HepG2 (cell line): ENCODE data around the gene ITGB7. TPM values are rescaled to one million over a fixed set of nuclear protein-coding genes. Genes with fewer than 3 reads are reported as not detected.

Source experiments
- GTF3A ChIP-seq: sonication (generic); formaldehyde crosslinking; conservative IDR thresholded peaks from 2 replicates; pipeline ENCODE4 v1.4.0; 2020; ENCODE audit warnings: mild to moderate bottlenecking, missing genetic modification reagents
- HCFC1 ChIP-seq: fragments of 150-350 bp; IDR thresholded peaks from 2 replicates; pipeline ENCODE4 v1.6.1; 2014; ENCODE audit warnings: low read depth, low read length
- JUN ChIP-seq: sonication (generic); formaldehyde crosslinking; IDR thresholded peaks from 2 replicates; pipeline ENCODE4 v1.4.0; 2020; ENCODE audit warnings: mild to moderate bottlenecking, missing genetic modification reagents
- JUND ChIP-seq: sonication (generic); formaldehyde crosslinking; IDR thresholded peaks from 2 replicates; pipeline ENCODE4 v1.8.0; 2022; ENCODE audit warnings: mild to moderate bottlenecking, missing genetic modification reagents
- KMT2B ChIP-seq: IDR thresholded peaks from 2 replicates; pipeline ENCODE4 v1.6.1; 2016; ENCODE audit warnings: missing genetic modification reagents, missing compliant biosample characterization
- MYNN ChIP-seq: sonication (generic); formaldehyde crosslinking; IDR thresholded peaks from 2 replicates; pipeline ENCODE4 v1.4.0; 2020; ENCODE audit warnings: mild to moderate bottlenecking, low read depth, missing genetic modification reagents
- NFE2L1 ChIP-seq: sonication (generic); formaldehyde crosslinking; IDR thresholded peaks from 2 replicates; pipeline ENCODE4 v1.4.0; 2020; ENCODE audit warnings: missing genetic modification reagents, mild to moderate bottlenecking, borderline replicate concordance
- PCBP2 ChIP-seq: fragments of 200-400 bp; formaldehyde crosslinking; optimal IDR thresholded peaks from 2 replicates; pipeline ENCODE3; 2018; ENCODE audit warnings: low read length, low read depth; ENCODE audit not compliant: poor library complexity, severe bottlenecking
- SP2 ChIP-seq: sonication (generic); formaldehyde crosslinking; IDR thresholded peaks from 2 replicates; pipeline ENCODE4 v1.5.1; 2020; ENCODE audit warnings: mild to moderate bottlenecking, missing genetic modification reagents
- TAF1 ChIP-seq: sonication (generic); formaldehyde crosslinking; IDR thresholded peaks from 2 replicates; pipeline ENCODE4 v1.4.0; 2020; ENCODE audit warnings: missing genetic modification reagents
- TEAD3 ChIP-seq: optimal IDR thresholded peaks from 2 replicates; pipeline ENCODE3; 2016; ENCODE audit warnings: borderline replicate concordance
- WIZ ChIP-seq: sonication (generic); formaldehyde crosslinking; IDR thresholded peaks from 2 replicates; pipeline ENCODE4 v1.5.1; 2020; ENCODE audit warnings: mild to moderate bottlenecking, missing genetic modification reagents
- ZBTB7A ChIP-seq: sonication (generic); formaldehyde crosslinking; IDR thresholded peaks from 2 replicates; pipeline ENCODE4 v1.8.0; 2022; ENCODE audit warnings: mild to moderate bottlenecking, missing genetic modification reagents
- ZBTB8A ChIP-seq: sonication (generic); formaldehyde crosslinking; IDR thresholded peaks from 2 replicates; pipeline ENCODE4 v1.4.0; 2020; ENCODE audit warnings: mild to moderate bottlenecking, low read depth, missing genetic modification reagents, borderline replicate concordance
- ZNF20 ChIP-seq: sonication (generic); formaldehyde crosslinking; IDR thresholded peaks from 2 replicates; pipeline ENCODE4 v1.4.0; 2020; ENCODE audit warnings: mild to moderate bottlenecking, moderate library complexity, missing genetic modification reagents
- ZNF468 ChIP-seq: sonication (generic); formaldehyde crosslinking; IDR thresholded peaks from 2 replicates; pipeline ENCODE4 v1.8.0; 2022; ENCODE audit warnings: mild to moderate bottlenecking, moderate library complexity, missing genetic modification reagents
- ZNF616 ChIP-seq: sonication (generic); formaldehyde crosslinking; IDR thresholded peaks from 2 replicates; pipeline ENCODE4 v1.5.0; 2020; ENCODE audit warnings: low read depth, mild to moderate bottlenecking, missing genetic modification reagents
- polyA plus RNA-seq, 8 experiments: library from polyadenylated mRNA; depleted of rRNA in 3 of 8; stranded (reverse) in 7 of 8; unstranded in 1 of 8; fragments of >200 nt; fragmentation: Illumina TruSeq in 4 of 8; extraction: Trizol in 4 of 8; gene quantifications; 2 replicates each; pipeline versions ENCODE4 v1.2.1 to v1.2.3, GENCODE V29; 2011 to 2016; ENCODE audit warnings: low read depth in 4 of 8, missing spikeins in 1 of 8, mixed read lengths in 1 of 8; ENCODE audit not compliant: insufficient read depth in 1 of 8
- total RNA-seq, 5 experiments: library from RNA; depleted of rRNA; stranded (reverse); fragments of >200 nt; fragmentation: Illumina TruSeq; extraction: Trizol; gene quantifications; 2 replicates each; pipeline ENCODE4 v1.2.3, GENCODE V29; 2016; ENCODE audit warnings: low read depth in 1 of 5
- TF ChIP-seq, protein P1 (sequence below): sonication (generic); formaldehyde crosslinking; IDR thresholded peaks from 2 replicates; pipeline ENCODE4 v1.8.0; 2022; ENCODE audit warnings: missing genetic modification reagents, mild to moderate bottlenecking, borderline replicate concordance
- TF ChIP-seq, protein P2 (sequence below): sonication (generic); formaldehyde crosslinking; IDR thresholded peaks from 2 replicates; pipeline ENCODE4 v1.5.0; 2020; ENCODE audit warnings: missing genetic modification reagents, mild to moderate bottlenecking, borderline replicate concordance
- TF ChIP-seq, protein P3 (sequence below): sonication (generic); formaldehyde crosslinking; IDR thresholded peaks from 2 replicates; pipeline ENCODE4 v1.5.1; 2020; ENCODE audit warnings: missing genetic modification reagents, mild to moderate bottlenecking, borderline replicate concordance
- TF ChIP-seq, protein P4 (sequence below): sonication (generic); formaldehyde crosslinking; IDR thresholded peaks from 2 replicates; pipeline ENCODE4 v1.8.0; 2022; ENCODE audit warnings: mild to moderate bottlenecking, missing genetic modification reagents; ENCODE audit not compliant: insufficient replicate concordance

Gene ITGB7
- total and polyA plus RNA-seq, 2 of the 13 experiments (the other 11 are each of a cell fraction or from before 2014, with no cell fraction given): 0.16 to 0.18 TPM

DNA sequence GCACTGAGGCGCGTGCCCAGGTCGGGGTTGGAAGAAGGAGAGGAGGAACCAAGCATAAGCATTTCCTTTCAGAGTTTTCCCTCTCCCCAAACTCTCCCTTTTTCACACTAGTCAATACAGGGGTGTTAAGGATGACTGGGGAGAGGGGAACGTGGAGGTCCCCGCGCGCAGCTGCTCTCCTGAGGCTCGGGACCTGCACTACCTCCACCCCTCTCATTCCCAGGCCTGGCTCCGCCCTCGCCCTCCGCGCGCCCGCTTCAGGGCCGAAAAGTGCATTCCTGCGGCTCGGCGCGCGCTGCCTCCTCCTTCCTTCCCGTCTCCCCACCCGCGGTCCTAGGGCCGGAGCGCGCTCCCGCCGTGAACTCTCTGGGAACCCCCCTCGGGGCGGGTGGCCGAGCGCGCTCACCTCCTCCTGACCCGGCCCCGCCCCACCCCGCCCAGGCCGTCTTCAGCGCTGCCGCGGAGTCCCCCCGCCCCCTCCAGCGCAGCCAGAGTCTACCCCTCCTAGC lies 13.7 kb upstream of the ITGB7 start (continued):
- no peak for TF ChIP-seq ZNF616 (CRISPR knock-in tag)
- no peak for TF ChIP-seq GTF3A
- TF ChIP-seq TEAD3 (CRISPR knock-in tag): peak; percentile 95
- TF ChIP-seq JUN (CRISPR knock-in tag): no peak
- TF ChIP-seq MYNN: no peak
- TF ChIP-seq NFE2L1: no peak
- TF ChIP-seq, protein P1, sequence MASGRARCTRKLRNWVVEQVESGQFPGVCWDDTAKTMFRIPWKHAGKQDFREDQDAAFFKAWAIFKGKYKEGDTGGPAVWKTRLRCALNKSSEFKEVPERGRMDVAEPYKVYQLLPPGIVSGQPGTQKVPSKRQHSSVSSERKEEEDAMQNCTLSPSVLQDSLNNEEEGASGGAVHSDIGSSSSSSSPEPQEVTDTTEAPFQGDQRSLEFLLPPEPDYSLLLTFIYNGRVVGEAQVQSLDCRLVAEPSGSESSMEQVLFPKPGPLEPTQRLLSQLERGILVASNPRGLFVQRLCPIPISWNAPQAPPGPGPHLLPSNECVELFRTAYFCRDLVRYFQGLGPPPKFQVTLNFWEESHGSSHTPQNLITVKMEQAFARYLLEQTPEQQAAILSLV (CRISPR knock-in tag): no peak
- no peak for TF ChIP-seq WIZ (CRISPR knock-in tag)
- no peak for TF ChIP-seq HCFC1
- TF ChIP-seq SP2 (CRISPR knock-in tag): no peak
- no peak for TF ChIP-seq ZNF468 (CRISPR knock-in tag)
- peak; percentile 98 for TF ChIP-seq ZNF20 (CRISPR knock-in tag)
- TF ChIP-seq ZBTB8A (CRISPR knock-in tag): no peak
- no peak for TF ChIP-seq ZBTB7A (CRISPR knock-in tag)
- no peak for TF ChIP-seq JUND (CRISPR knock-in tag)
- TF ChIP-seq TAF1: 0 out of 2 replicates have a peak, but pooled peaks have one; percentile 16
- TF ChIP-seq PCBP2: no peak
- TF ChIP-seq, protein P2, sequence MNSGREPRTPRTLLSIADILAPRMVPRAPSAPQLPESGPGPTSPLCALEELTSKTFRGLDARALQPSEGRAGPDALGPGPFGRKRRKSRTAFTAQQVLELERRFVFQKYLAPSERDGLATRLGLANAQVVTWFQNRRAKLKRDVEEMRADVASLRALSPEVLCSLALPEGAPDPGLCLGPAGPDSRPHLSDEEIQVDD (CRISPR knock-in tag): no peak
- TF ChIP-seq, protein P3, sequence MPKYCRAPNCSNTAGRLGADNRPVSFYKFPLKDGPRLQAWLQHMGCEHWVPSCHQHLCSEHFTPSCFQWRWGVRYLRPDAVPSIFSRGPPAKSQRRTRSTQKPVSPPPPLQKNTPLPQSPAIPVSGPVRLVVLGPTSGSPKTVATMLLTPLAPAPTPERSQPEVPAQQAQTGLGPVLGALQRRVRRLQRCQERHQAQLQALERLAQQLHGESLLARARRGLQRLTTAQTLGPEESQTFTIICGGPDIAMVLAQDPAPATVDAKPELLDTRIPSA (CRISPR knock-in tag): no peak
- TF ChIP-seq KMT2B (CRISPR knock-in tag): no peak
- TF ChIP-seq, protein P4, sequence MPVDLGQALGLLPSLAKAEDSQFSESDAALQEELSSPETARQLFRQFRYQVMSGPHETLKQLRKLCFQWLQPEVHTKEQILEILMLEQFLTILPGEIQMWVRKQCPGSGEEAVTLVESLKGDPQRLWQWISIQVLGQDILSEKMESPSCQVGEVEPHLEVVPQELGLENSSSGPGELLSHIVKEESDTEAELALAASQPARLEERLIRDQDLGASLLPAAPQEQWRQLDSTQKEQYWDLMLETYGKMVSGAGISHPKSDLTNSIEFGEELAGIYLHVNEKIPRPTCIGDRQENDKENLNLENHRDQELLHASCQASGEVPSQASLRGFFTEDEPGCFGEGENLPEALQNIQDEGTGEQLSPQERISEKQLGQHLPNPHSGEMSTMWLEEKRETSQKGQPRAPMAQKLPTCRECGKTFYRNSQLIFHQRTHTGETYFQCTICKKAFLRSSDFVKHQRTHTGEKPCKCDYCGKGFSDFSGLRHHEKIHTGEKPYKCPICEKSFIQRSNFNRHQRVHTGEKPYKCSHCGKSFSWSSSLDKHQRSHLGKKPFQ (CRISPR knock-in tag): no peak
